MG63 (cell line): Measurements from ENCODE around the gene PTPRN2. TPM values are rescaled to one million over a fixed set of nuclear protein-coding genes. Genes with fewer than 3 reads are reported as not detected.
"Not testable (repeated sequence)": the region's sequence is repeated elsewhere in the genome, so short reads cannot be mapped to it uniquely, and the experiment has no call there.

Experiments used
- DNase-seq: peaks from one replicate; pipeline ENCODE4 v3.0.0-alpha.2; 2020
- H3K27me3 ChIP-seq: fragments of 250-450 bp; sonication (Bioruptor Pico); 2 replicates; pipeline ENCODE4 v1.5.1; 2020; ENCODE audit warnings: mild to moderate bottlenecking, moderate library complexity
- H3K36me3 ChIP-seq: fragments of 250-450 bp; sonication (Bioruptor Pico); 2 replicates; pipeline ENCODE4 v1.5.1; 2020; ENCODE audit warnings: mild to moderate bottlenecking, moderate library complexity
- H3K4me3 ChIP-seq: fragments of 250-450 bp; sonication (Bioruptor Pico); 2 replicates; pipeline ENCODE4 v1.5.1; 2020; ENCODE audit warnings: mild to moderate bottlenecking, moderate library complexity
- H3K9me3 ChIP-seq: fragments of 250-450 bp; sonication (Bioruptor Pico); 2 replicates; pipeline ENCODE4 v1.5.1; 2020; ENCODE audit warnings: mild to moderate bottlenecking, moderate library complexity
- total RNA-seq: library from RNA; depleted of rRNA; stranded (reverse); fragments of >200 nt; shearing (Covaris generic); gene quantifications from 2 replicates; pipeline ENCODE4 v1.2.3, GENCODE V29; 2014; ENCODE audit warnings: low replicate concordance

Gene PTPRN2
- total RNA-seq, 1 experiment from 2014 or later = 0.16 TPM

- DNase-seq = no peak
- Histone ChIP-seq H3K9me3 (0 out of 2 replicates have a peak, but pooled peaks cover 2% of the 10 kb centered on the region), H3K36me3 (no peaks in the 10 kb centered on the region), H3K4me3 (no peak overlapping the region), H3K27me3 (no peaks in the 10 kb centered on the region)
These were observed 232.8 kb downstream of the PTPRN2 start for GRCh38 chr7:158354861-158355260.

GRCh38 chr7:158353606-158354570 lies 233.7 kb downstream of the PTPRN2 start:
- Histone ChIP-seq H3K36me3 (no peaks in the 10 kb centered on the region), H3K9me3 (0 out of 2 replicates have a peak, but pooled peaks cover 2% of the 10 kb centered on the region), H3K4me3 (no peak overlapping the region), H3K27me3 (no peaks in the 10 kb centered on the region)
- DNase-seq = no peak

- DNase-seq, H3K4me3 ChIP-seq: not testable (repeated sequence)
These were observed 235.5 kb downstream of the PTPRN2 start for GRCh38 chr7:158351899-158352729.

GRCh38 chr7:158351481-158351880 lies 236.1 kb downstream of the PTPRN2 start:
- no peaks in the 10 kb centered on the region for H3K27me3 ChIP-seq
- no peak for DNase-seq
- no peaks in the 10 kb centered on the region for H3K36me3 ChIP-seq
- H3K4me3 ChIP-seq = no peak overlapping the region
- 0 out of 2 replicates have a peak, but pooled peaks cover 2% of the 10 kb centered on the region for H3K9me3 ChIP-seq

More at GRCh38 chr7:158351899-158352729, 235.5 kb downstream of the PTPRN2 start:
- H3K36me3 ChIP-seq, H3K27me3 ChIP-seq, H3K9me3 ChIP-seq: not testable (repeated sequence)

- no peak for DNase-seq
- H3K36me3 ChIP-seq = no peaks in the 10 kb centered on the region
- no peak overlapping the region for H3K4me3 ChIP-seq
- 0 out of 2 replicates have a peak, but pooled peaks cover 2% of the 10 kb centered on the region for H3K9me3 ChIP-seq
- H3K27me3 ChIP-seq = no peaks in the 10 kb centered on the region
These were observed 236.6 kb downstream of the PTPRN2 start for GRCh38 chr7:158351051-158351450.

- H3K4me3 ChIP-seq = no peak overlapping the region
- no peaks in the 10 kb centered on the region for H3K36me3 ChIP-seq
- no peak for DNase-seq
- 0 out of 2 replicates have a peak, but pooled peaks cover 2% of the 10 kb centered on the region for H3K9me3 ChIP-seq
- no peaks in the 10 kb centered on the region for H3K27me3 ChIP-seq
These were observed 237.3 kb downstream of the PTPRN2 start for GRCh38 chr7:158350166-158350900.

GRCh38 chr7:158348446-158348845 lies 239.2 kb downstream of the PTPRN2 start:
- DNase-seq = no peak
- H3K36me3 ChIP-seq = no peaks in the 10 kb centered on the region
- no peak overlapping the region for H3K4me3 ChIP-seq

GRCh38 chr7:158348039-158348438 lies 239.6 kb downstream of the PTPRN2 start:
- not testable (repeated sequence) for H3K36me3 ChIP-seq

More at GRCh38 chr7:158348446-158348845, 239.2 kb downstream of the PTPRN2 start:
- H3K9me3 ChIP-seq = no peaks in the 10 kb centered on the region
- H3K27me3 ChIP-seq = no peaks in the 10 kb centered on the region

GRCh38 chr7:158345731-158346130 lies 241.9 kb downstream of the PTPRN2 start:
- H3K36me3 ChIP-seq = no peaks in the 10 kb centered on the region
- no peaks in the 10 kb centered on the region for H3K27me3 ChIP-seq
- DNase-seq = no peak
- H3K4me3 ChIP-seq = no peak overlapping the region
- no peaks in the 10 kb centered on the region for H3K9me3 ChIP-seq

More at GRCh38 chr7:158348039-158348438, 239.6 kb downstream of the PTPRN2 start:
- H3K4me3 ChIP-seq, H3K27me3 ChIP-seq, DNase-seq, H3K9me3 ChIP-seq: not testable (repeated sequence)

- DNase-seq = no peak
- Histone ChIP-seq H3K4me3 (no peak overlapping the region), H3K9me3 (no peaks in the 10 kb centered on the region), H3K27me3 (no peaks in the 10 kb centered on the region), H3K36me3 (no peaks in the 10 kb centered on the region)
These were observed 242.8 kb downstream of the PTPRN2 start for GRCh38 chr7:158344706-158345300.

- Histone ChIP-seq H3K9me3 (no peaks in the 10 kb centered on the region), H3K36me3 (no peaks in the 10 kb centered on the region), H3K4me3 (no peak overlapping the region), H3K27me3 (no peaks in the 10 kb centered on the region)
- DNase-seq = no peak
These were observed 243.6 kb downstream of the PTPRN2 start for GRCh38 chr7:158343936-158344455.

- Histone ChIP-seq H3K27me3 (no peaks in the 10 kb centered on the region), H3K9me3 (no peaks in the 10 kb centered on the region), H3K36me3 (no peaks in the 10 kb centered on the region), H3K4me3 (no peak overlapping the region)
- DNase-seq = no peak
These were observed 244.1 kb downstream of the PTPRN2 start for GRCh38 chr7:158343526-158343925.

GRCh38 chr7:158341097-158341496 lies 246.5 kb downstream of the PTPRN2 start:
- not testable (repeated sequence) for H3K9me3 ChIP-seq, H3K36me3 ChIP-seq, DNase-seq, H3K27me3 ChIP-seq, H3K4me3 ChIP-seq

GRCh38 chr7:158336952-158337351 lies 250.7 kb downstream of the PTPRN2 start:
- not testable (repeated sequence) for H3K9me3 ChIP-seq, DNase-seq, H3K36me3 ChIP-seq, H3K27me3 ChIP-seq, H3K4me3 ChIP-seq

- not testable (repeated sequence) for DNase-seq, H3K9me3 ChIP-seq
These were observed 255.1 kb downstream of the PTPRN2 start for GRCh38 chr7:158332516-158332915.

More at GRCh38 chr7:158332516-158332915, 255.1 kb downstream of the PTPRN2 start:
- not testable (repeated sequence) for H3K4me3 ChIP-seq, H3K36me3 ChIP-seq, H3K27me3 ChIP-seq
